Panc1 (cell line): ENCODE measurements around the gene CDC45.

Experiments
- CTCF ChIP-seq: fragments of 450-650 bp; IDR thresholded peaks from 2 replicates; pipeline ENCODE4 v1.5.1; 2017; ENCODE audit warnings: mild to moderate bottlenecking
- POLR2AphosphoS5 ChIP-seq: IDR thresholded peaks from 2 replicates; pipeline ENCODE4 v1.6.1; 2012; ENCODE audit warnings: mild to moderate bottlenecking, low read depth, low read length, moderate library complexity
- REST ChIP-seq, 2 experiments: IDR thresholded peaks; 2 replicates each; pipeline ENCODE4 v1.6.1; 2011 to 2012; ENCODE audit warnings: low read depth in 2 of 2, control low read depth in 1 of 2, low read length in 1 of 2, mild to moderate bottlenecking in 1 of 2, moderate library complexity in 1 of 2; ENCODE audit not compliant: insufficient read depth in 1 of 2
- SIN3A ChIP-seq: IDR thresholded peaks from 2 replicates; pipeline ENCODE4 v1.6.1; 2012; ENCODE audit warnings: low read depth, mild to moderate bottlenecking, low read length, moderate library complexity, borderline replicate concordance; ENCODE audit not compliant: insufficient read depth
- TCF7L2 ChIP-seq: IDR thresholded peaks from 2 replicates; pipeline ENCODE4 v1.6.1; 2011; ENCODE audit warnings: mild to moderate bottlenecking, low read depth, low read length, inconsistent platforms

GRCh38 chr22:19440411-19441195 lies 39.1 kb upstream of the CDC45 start:
- TF ChIP-seq CTCF (no peak), REST (IDR thresholded peaks at IDR 0.05; ENCODE audit: insufficient read depth in 1 of 2, low read depth in 2 of 2, low read length in 1 of 2) (no peak), POLR2AphosphoS5 (no peak), SIN3A (no peak), TCF7L2 (no peak)
